ENCODE measurements around the gene VPS26B. TPM values are rescaled to one million over a fixed set of nuclear protein-coding genes. Genes with fewer than 3 reads are reported as not detected.

The VPS26B gene
- total and polyA plus RNA-seq, 9 of the 15 experiments (the other 6 are each of a cell fraction or from before 2014, with no cell fraction given) = 3.5 to 43.3 (median 27.4) TPM

- TF ChIP-seq GTF3C2 (IDR thresholded peaks at IDR 0.05; ENCODE audit: borderline replicate concordance, extremely low read depth, insufficient read length) = no peak
- TF ChIP-seq POLR2G (IDR thresholded peaks at IDR 0.05; ENCODE audit: low read depth, low read length) = no peak
- TF ChIP-seq TSHZ1 (CRISPR knock-in tag; IDR thresholded peaks at IDR 0.05) = no peak
- no peak for TF ChIP-seq NCOR1 (IDR thresholded peaks at IDR 0.05)
- TF ChIP-seq MTA1 (IDR thresholded peaks at IDR 0.05; ENCODE audit: borderline replicate concordance) = no peak
- TF ChIP-seq HMG20A (CRISPR knock-in tag; conservative IDR thresholded peaks at IDR 0.05) = no peak
Observed at GRCh38 chr11:134271978-134272377, 47.5 kb downstream of the VPS26B start (continued).

Measured in K562 (cell line).